ENCODE results near the gene TM9SF1. TPM values are rescaled to one million over a fixed set of nuclear protein-coding genes. Genes with fewer than 3 reads are reported as not detected.
A peak's percentile ranks its signal among the peaks of the same experiment; 100 is the strongest.

The TM9SF1 gene
- total and polyA plus RNA-seq, 9 of the 15 experiments (the other 6 are each of a cell fraction or from before 2014, with no cell fraction given): 5.3 to 20.3 (median 11.8) TPM

- TF ChIP-seq REST (IDR thresholded peaks at IDR 0.05; ENCODE audit: borderline replicate concordance) (peak; percentile 87), REST (CRISPR knock-in tag; IDR thresholded peaks at IDR 0.05; ENCODE audit: low read depth) (peak; percentile 19; the same call in 1 of the 2 replicates), NFIC (IDR thresholded peaks at IDR 0.05) (peak; percentile 98), MTA3 (IDR thresholded peaks at IDR 0.05; ENCODE audit: borderline replicate concordance) (0 out of 2 replicates have a peak, but pooled peaks have one; percentile 73), SRF (CRISPR knock-in tag; IDR thresholded peaks at IDR 0.05) (peak in 1 of 2 experiments; percentile 90; a peak in 1 of 4 replicates), ZNF124 (CRISPR knock-in tag; IDR thresholded peaks at IDR 0.05) (no peak), FOXP4 (CRISPR knock-in tag; IDR thresholded peaks at IDR 0.05; ENCODE audit: borderline replicate concordance) (no peak), NFRKB (IDR thresholded peaks at IDR 0.05; ENCODE audit: low read depth) (no peak), ELF4 (CRISPR knock-in tag; IDR thresholded peaks at IDR 0.05) (no peak), UBTF (IDR thresholded peaks at IDR 0.05; ENCODE audit: borderline replicate concordance in 1 of 2, low read depth in 2 of 2, low read length in 2 of 2) (no peak), POLR2AphosphoS2 (IDR thresholded peaks at IDR 0.05; ENCODE audit: low read length) (peak; percentile 85)
- TF ChIP-seq, protein P1, sequence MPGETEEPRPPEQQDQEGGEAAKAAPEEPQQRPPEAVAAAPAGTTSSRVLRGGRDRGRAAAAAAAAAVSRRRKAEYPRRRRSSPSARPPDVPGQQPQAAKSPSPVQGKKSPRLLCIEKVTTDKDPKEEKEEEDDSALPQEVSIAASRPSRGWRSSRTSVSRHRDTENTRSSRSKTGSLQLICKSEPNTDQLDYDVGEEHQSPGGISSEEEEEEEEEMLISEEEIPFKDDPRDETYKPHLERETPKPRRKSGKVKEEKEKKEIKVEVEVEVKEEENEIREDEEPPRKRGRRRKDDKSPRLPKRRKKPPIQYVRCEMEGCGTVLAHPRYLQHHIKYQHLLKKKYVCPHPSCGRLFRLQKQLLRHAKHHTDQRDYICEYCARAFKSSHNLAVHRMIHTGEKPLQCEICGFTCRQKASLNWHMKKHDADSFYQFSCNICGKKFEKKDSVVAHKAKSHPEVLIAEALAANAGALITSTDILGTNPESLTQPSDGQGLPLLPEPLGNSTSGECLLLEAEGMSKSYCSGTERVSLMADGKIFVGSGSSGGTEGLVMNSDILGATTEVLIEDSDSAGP (CRISPR knock-in tag; IDR thresholded peaks at IDR 0.05): no peak
Measured at GRCh38 chr14:24160850-24161804, 34.1 kb downstream of the TM9SF1 start, which contains the start of gene IRF9 (continued).
